HepG2 (cell line): ENCODE measurements around the gene SERPINB1. TPM values are rescaled to one million over a fixed set of nuclear protein-coding genes. Genes with fewer than 3 reads are reported as not detected.
A peak's percentile ranks its signal among the peaks of the same experiment; 100 is the strongest.

Experiments used
- AGO1 ChIP-seq: fragments of 200-400 bp; formaldehyde crosslinking; IDR thresholded peaks from 2 replicates; pipeline ENCODE4 v1.6.1; 2017; ENCODE audit warnings: mild to moderate bottlenecking, low read depth, low read length, moderate library complexity; ENCODE audit not compliant: poor library complexity, severe bottlenecking
- ATF5 ChIP-seq: sonication (generic); formaldehyde crosslinking; IDR thresholded peaks from 2 replicates; pipeline ENCODE4 v1.4.0; 2020; ENCODE audit warnings: mild to moderate bottlenecking, low read depth, missing genetic modification reagents
- CSRNP1 ChIP-seq: sonication (generic); formaldehyde crosslinking; IDR thresholded peaks from 2 replicates; pipeline ENCODE4 v1.8.1; 2023; ENCODE audit warnings: mild to moderate bottlenecking, missing genetic modification reagents
- FOXA3 ChIP-seq: IDR thresholded peaks from 2 replicates; pipeline ENCODE4 v1.6.1; 2016; ENCODE audit warnings: missing genetic modification reagents, missing compliant biosample characterization
- HNRNPK ChIP-seq: fragments of 200-400 bp; formaldehyde crosslinking; IDR thresholded peaks from 2 replicates; pipeline ENCODE4 v1.6.1; 2018; ENCODE audit warnings: low read length, low read depth, moderate library complexity, mild to moderate bottlenecking; ENCODE audit not compliant: poor library complexity, severe bottlenecking
- JUN ChIP-seq: sonication (generic); formaldehyde crosslinking; IDR thresholded peaks from 2 replicates; pipeline ENCODE4 v1.4.0; 2020; ENCODE audit warnings: mild to moderate bottlenecking, missing genetic modification reagents
- PREB ChIP-seq: sonication (generic); formaldehyde crosslinking; IDR thresholded peaks from 2 replicates; pipeline ENCODE4 v1.4.0; 2020; ENCODE audit warnings: missing genetic modification reagents
- SOX5 ChIP-seq: IDR thresholded peaks from 2 replicates; pipeline ENCODE4 v1.6.1; 2016; ENCODE audit warnings: borderline replicate concordance
- TARDBP ChIP-seq: sonication (generic); formaldehyde crosslinking; IDR thresholded peaks from 2 replicates; pipeline ENCODE4 v1.8.0; 2022; ENCODE audit warnings: mild to moderate bottlenecking, missing genetic modification reagents
- TCF7 ChIP-seq: sonication (generic); IDR thresholded peaks from 2 replicates; pipeline ENCODE4 v1.6.1; 2016; ENCODE audit warnings: antibody characterized with exemption, low read depth
- USF2 ChIP-seq, 2 experiments: sonication (generic) in 1 of 2; formaldehyde crosslinking in 1 of 2; IDR thresholded peaks; 2 replicates each; pipeline versions ENCODE4 v1.5.1 to v1.6.1; 2011 to 2020; ENCODE audit warnings: borderline replicate concordance in 1 of 2, low read depth in 1 of 2, low read length in 1 of 2, mild to moderate bottlenecking in 1 of 2, missing genetic modification reagents in 1 of 2, moderate library complexity in 1 of 2
- ZBTB1 ChIP-seq: sonication (generic); formaldehyde crosslinking; IDR thresholded peaks from 2 replicates; pipeline ENCODE4 v1.4.0; 2020; ENCODE audit warnings: missing genetic modification reagents, borderline replicate concordance
- ZNF17 ChIP-seq: sonication (generic); formaldehyde crosslinking; IDR thresholded peaks from 2 replicates; pipeline ENCODE4 v1.5.0; 2020; ENCODE audit warnings: mild to moderate bottlenecking, missing genetic modification reagents
- ZNF460 ChIP-seq: sonication (generic); formaldehyde crosslinking; IDR thresholded peaks from 2 replicates; pipeline ENCODE4 v1.5.1; 2020; ENCODE audit warnings: missing genetic modification reagents, mild to moderate bottlenecking, borderline replicate concordance
- ZNF468 ChIP-seq: sonication (generic); formaldehyde crosslinking; IDR thresholded peaks from 2 replicates; pipeline ENCODE4 v1.8.0; 2022; ENCODE audit warnings: mild to moderate bottlenecking, moderate library complexity, missing genetic modification reagents
- ZNF768 ChIP-seq: sonication (generic); formaldehyde crosslinking; IDR thresholded peaks from 2 replicates; pipeline ENCODE4 v1.4.0; 2020; ENCODE audit warnings: missing genetic modification reagents
- ZSCAN22 ChIP-seq: sonication (generic); formaldehyde crosslinking; IDR thresholded peaks from 2 replicates; pipeline ENCODE4 v1.4.0; 2020; ENCODE audit warnings: mild to moderate bottlenecking, missing genetic modification reagents
- polyA plus RNA-seq, 8 experiments: library from polyadenylated mRNA; depleted of rRNA in 3 of 8; stranded (reverse) in 7 of 8; unstranded in 1 of 8; fragments of >200 nt; fragmentation: Illumina TruSeq in 4 of 8; extraction: Trizol in 4 of 8; gene quantifications; 2 replicates each; pipeline versions ENCODE4 v1.2.1 to v1.2.3, GENCODE V29; 2011 to 2016; ENCODE audit warnings: low read depth in 4 of 8, missing spikeins in 1 of 8, mixed read lengths in 1 of 8; ENCODE audit not compliant: insufficient read depth in 1 of 8
- total RNA-seq, 5 experiments: library from RNA; depleted of rRNA; stranded (reverse); fragments of >200 nt; fragmentation: Illumina TruSeq; extraction: Trizol; gene quantifications; 2 replicates each; pipeline ENCODE4 v1.2.3, GENCODE V29; 2016; ENCODE audit warnings: low read depth in 1 of 5

Gene SERPINB1
- total and polyA plus RNA-seq, 2 of the 13 experiments (the other 11 are each of a cell fraction or from before 2014, with no cell fraction given), result 41.4 to 60.5 TPM

GRCh38 chr6:2841264-2842138 is at the start of gene SERPINB1 (continued):
- TF ChIP-seq FOXA3, result peak; percentile 57
- TF ChIP-seq PREB, result 0 out of 2 replicates have a peak, but pooled peaks have one; percentile 77
- TF ChIP-seq JUN (CRISPR knock-in tag), result no peak; the same call in 1 of the 2 replicates
- TF ChIP-seq ZNF460 (CRISPR knock-in tag), result peak; percentile 32; the same call in 1 of the 2 replicates
- TF ChIP-seq TCF7, result peak; percentile 66
- peak; percentile 87; the same call in 1 of the 2 replicates for TF ChIP-seq ZNF768 (CRISPR knock-in tag)
- TF ChIP-seq ZSCAN22 (CRISPR knock-in tag), result peak; percentile 64; the same call in 1 of the 2 replicates
- no peak for TF ChIP-seq USF2 (IDR thresholded peaks at IDR 0.05; ENCODE audit: low read depth, low read length)
- no peak; the same call in 1 of the 2 replicates for TF ChIP-seq USF2 (CRISPR knock-in tag; IDR thresholded peaks at IDR 0.05; ENCODE audit: borderline replicate concordance)
- TF ChIP-seq ZBTB1 (CRISPR knock-in tag), result no peak
- TF ChIP-seq AGO1, result peak; percentile 60
- peak; percentile 83 for TF ChIP-seq HNRNPK
- TF ChIP-seq ZNF468 (CRISPR knock-in tag), result no peak
- TF ChIP-seq ATF5, result 0 out of 2 replicates have a peak, but pooled peaks have one; percentile 60
- TF ChIP-seq TARDBP (CRISPR knock-in tag), result peak; percentile 91
- peak; percentile 95 for TF ChIP-seq CSRNP1 (CRISPR knock-in tag)
- no peak for TF ChIP-seq ZNF17 (CRISPR knock-in tag)
- TF ChIP-seq SOX5 (CRISPR knock-in tag), result no peak
